SK-N-SH (cell line): ENCODE results near the gene LHX4.

Experiments used
- NFIC ChIP-seq: IDR thresholded peaks from 2 replicates; pipeline ENCODE4 v1.4.0; 2012; ENCODE audit warnings: borderline replicate concordance
- TEAD4 ChIP-seq: IDR thresholded peaks from 2 replicates; pipeline ENCODE4 v1.4.0; 2012; ENCODE audit warnings: mild to moderate bottlenecking, borderline replicate concordance; ENCODE audit not compliant: insufficient read depth
- TF ChIP-seq, protein P1 (sequence below): fragments of 200-600 bp; sonication (generic); IDR thresholded peaks from 2 replicates; pipeline ENCODE4 v1.6.1; 2017; ENCODE audit warnings: antibody characterized with exemption, mild to moderate bottlenecking, moderate library complexity

DNA sequence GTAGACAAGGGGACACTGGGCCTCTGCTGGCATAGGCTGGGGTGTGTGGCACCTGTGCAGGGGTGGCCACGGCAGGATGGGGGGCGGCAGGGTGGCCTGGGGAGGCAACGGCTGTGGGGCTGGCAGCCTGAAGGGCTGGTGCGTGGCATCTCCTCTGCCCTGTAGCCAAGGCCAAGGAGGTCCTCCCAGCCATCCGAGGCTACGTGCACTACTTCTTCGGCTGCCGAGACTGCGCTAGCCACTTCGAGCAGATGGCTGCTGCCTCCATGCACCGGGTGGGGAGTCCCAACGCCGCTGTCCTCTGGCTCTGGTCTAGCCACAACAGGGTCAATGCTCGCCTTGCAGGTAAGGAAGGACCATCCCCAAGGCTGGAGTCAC, 36.0 kb upstream of the LHX4 start:
- TF ChIP-seq NFIC = no peak
- TF ChIP-seq, protein P1, sequence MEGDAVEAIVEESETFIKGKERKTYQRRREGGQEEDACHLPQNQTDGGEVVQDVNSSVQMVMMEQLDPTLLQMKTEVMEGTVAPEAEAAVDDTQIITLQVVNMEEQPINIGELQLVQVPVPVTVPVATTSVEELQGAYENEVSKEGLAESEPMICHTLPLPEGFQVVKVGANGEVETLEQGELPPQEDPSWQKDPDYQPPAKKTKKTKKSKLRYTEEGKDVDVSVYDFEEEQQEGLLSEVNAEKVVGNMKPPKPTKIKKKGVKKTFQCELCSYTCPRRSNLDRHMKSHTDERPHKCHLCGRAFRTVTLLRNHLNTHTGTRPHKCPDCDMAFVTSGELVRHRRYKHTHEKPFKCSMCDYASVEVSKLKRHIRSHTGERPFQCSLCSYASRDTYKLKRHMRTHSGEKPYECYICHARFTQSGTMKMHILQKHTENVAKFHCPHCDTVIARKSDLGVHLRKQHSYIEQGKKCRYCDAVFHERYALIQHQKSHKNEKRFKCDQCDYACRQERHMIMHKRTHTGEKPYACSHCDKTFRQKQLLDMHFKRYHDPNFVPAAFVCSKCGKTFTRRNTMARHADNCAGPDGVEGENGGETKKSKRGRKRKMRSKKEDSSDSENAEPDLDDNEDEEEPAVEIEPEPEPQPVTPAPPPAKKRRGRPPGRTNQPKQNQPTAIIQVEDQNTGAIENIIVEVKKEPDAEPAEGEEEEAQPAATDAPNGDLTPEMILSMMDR = no peak
- no peak for TF ChIP-seq TEAD4
